ENCODE data around the gene SCART1. TPM values are rescaled to one million over a fixed set of nuclear protein-coding genes. Genes with fewer than 3 reads are reported as not detected.

The SCART1 gene
- total and polyA plus RNA-seq, 2 donors (not counting 3 experiments of a cell fraction or from before 2014, with no cell fraction given): 0.90 to 1.0 TPM

- no peaks in the 10 kb centered on the region for H3K27me3 ChIP-seq (ENCODE audit: control insufficient read depth in 2 of 2, insufficient read depth in 2 of 2, low read length in 2 of 2)
- no peaks in the 10 kb centered on the region for H3K36me3 ChIP-seq (ENCODE audit: control insufficient read depth in 2 of 2, extremely low read depth in 1 of 2, insufficient read depth in 2 of 2, low read length in 2 of 2)
- dilution Hi-C loops (cut with MboI; ENCODE audit: extremely low pct_ligation_motif_present, low sequenced_read_pairs) (no loop called here), intact Hi-C loops (cut with micrococcal nuclease) (no loop called here)
- FAIRE-seq (no peak), DNase-seq (ENCODE audit: low read depth, low spot score) (no peak)
- H2AFZ ChIP-seq (ENCODE audit: low read depth, low read length): no peak overlapping the region
- ChIA-PET POLR2A (no interaction called here), CTCF (no interaction called here)
- no TSS peak for BruUV-seq (replicated peaks)
- no peaks in the 10 kb centered on the region for H3K79me2 ChIP-seq (ENCODE audit: control insufficient read depth, insufficient read depth, low read length)
- TF ChIP-seq FOS (IDR thresholded peaks at IDR 0.05; ENCODE audit: borderline replicate concordance, insufficient read depth, low read length) (no peak), MAX (IDR thresholded peaks at IDR 0.05; ENCODE audit: insufficient read depth, insufficient read length) (no peak), JUN (IDR thresholded peaks at IDR 0.05; ENCODE audit: borderline replicate concordance, insufficient read depth, insufficient read length, low read depth) (no peak), GATA2 (IDR thresholded peaks at IDR 0.05; ENCODE audit: insufficient read depth, insufficient read length, low read depth, low read length) (no peak), MYC (IDR thresholded peaks at IDR 0.05; ENCODE audit: low read depth, low read length) (no peak), POLR2A (IDR thresholded peaks at IDR 0.05; ENCODE audit: low read depth, low read length) (no peak), CTCF (IDR thresholded peaks at IDR 0.05; ENCODE audit: extremely low read depth in 1 of 2, insufficient read depth in 1 of 2, low read depth in 1 of 2, low read length in 2 of 2) (no peak), POLR2AphosphoS5 (IDR thresholded peaks at IDR 0.05; ENCODE audit: insufficient read depth, low read depth, low read length) (no peak), EZH2 (IDR thresholded peaks at IDR 0.05; ENCODE audit: borderline replicate concordance, low read depth, low read length, severe bottlenecking) (no peak)
- no peaks in the 10 kb centered on the region for H3K9me1 ChIP-seq (replicated peaks; ENCODE audit: control insufficient read depth, extremely low read depth, insufficient read depth, low read length)
- no peaks in the 10 kb centered on the region for H3K9me3 ChIP-seq (replicated peaks; ENCODE audit: control insufficient read depth, insufficient read depth, low read length)
- no peak overlapping the region for H3K4me2 ChIP-seq (ENCODE audit: insufficient read depth, low read length)
- H3K27ac ChIP-seq (ENCODE audit: insufficient read depth, low read depth, low read length): no peak overlapping the region
- H3K4me3 ChIP-seq (replicated peaks in 1 of 3; ENCODE audit: insufficient read depth in 1 of 3, low read depth in 1 of 3, low read length in 3 of 3): no peak overlapping the region
- H4K20me1 ChIP-seq (replicated peaks; ENCODE audit: control insufficient read depth, extremely low read depth, insufficient read depth, low read length): no peaks in the 10 kb centered on the region
- H3K4me1 ChIP-seq (ENCODE audit: control insufficient read depth, extremely low read depth, insufficient read depth, low read length): no peaks in the 10 kb centered on the region
- H3K9ac ChIP-seq (replicated peaks; ENCODE audit: extremely low read depth, insufficient read depth, low read length): no peak overlapping the region
These were observed 10.9 kb downstream of the SCART1 start for GRCh38 chr10:133464582-133465031.
